ENCODE data around the gene GLIS1. TPM values are rescaled to one million over a fixed set of nuclear protein-coding genes. Genes with fewer than 3 reads are reported as not detected.

The GLIS1 gene
- total and polyA plus RNA-seq, 2 experiments from 2014 or later = 0.26 to 0.31 TPM

- TF ChIP-seq JUNB (IDR thresholded peaks at IDR 0.05; ENCODE audit: unreplicated experiment) (no peak), POLR2AphosphoS5 (IDR thresholded peaks at IDR 0.05; ENCODE audit: low read depth) (no peak), ZNF114 (CRISPR knock-in tag; IDR thresholded peaks at IDR 0.05) (no peak), EZH2phosphoT487 (IDR thresholded peaks at IDR 0.05; ENCODE audit: unreplicated experiment) (no peak), NANOG (IDR thresholded peaks at IDR 0.05; ENCODE audit: borderline replicate concordance) (no peak), ZNF331 (CRISPR knock-in tag; IDR thresholded peaks at IDR 0.05; ENCODE audit: low read depth) (no peak)
- TF ChIP-seq, protein P1, sequence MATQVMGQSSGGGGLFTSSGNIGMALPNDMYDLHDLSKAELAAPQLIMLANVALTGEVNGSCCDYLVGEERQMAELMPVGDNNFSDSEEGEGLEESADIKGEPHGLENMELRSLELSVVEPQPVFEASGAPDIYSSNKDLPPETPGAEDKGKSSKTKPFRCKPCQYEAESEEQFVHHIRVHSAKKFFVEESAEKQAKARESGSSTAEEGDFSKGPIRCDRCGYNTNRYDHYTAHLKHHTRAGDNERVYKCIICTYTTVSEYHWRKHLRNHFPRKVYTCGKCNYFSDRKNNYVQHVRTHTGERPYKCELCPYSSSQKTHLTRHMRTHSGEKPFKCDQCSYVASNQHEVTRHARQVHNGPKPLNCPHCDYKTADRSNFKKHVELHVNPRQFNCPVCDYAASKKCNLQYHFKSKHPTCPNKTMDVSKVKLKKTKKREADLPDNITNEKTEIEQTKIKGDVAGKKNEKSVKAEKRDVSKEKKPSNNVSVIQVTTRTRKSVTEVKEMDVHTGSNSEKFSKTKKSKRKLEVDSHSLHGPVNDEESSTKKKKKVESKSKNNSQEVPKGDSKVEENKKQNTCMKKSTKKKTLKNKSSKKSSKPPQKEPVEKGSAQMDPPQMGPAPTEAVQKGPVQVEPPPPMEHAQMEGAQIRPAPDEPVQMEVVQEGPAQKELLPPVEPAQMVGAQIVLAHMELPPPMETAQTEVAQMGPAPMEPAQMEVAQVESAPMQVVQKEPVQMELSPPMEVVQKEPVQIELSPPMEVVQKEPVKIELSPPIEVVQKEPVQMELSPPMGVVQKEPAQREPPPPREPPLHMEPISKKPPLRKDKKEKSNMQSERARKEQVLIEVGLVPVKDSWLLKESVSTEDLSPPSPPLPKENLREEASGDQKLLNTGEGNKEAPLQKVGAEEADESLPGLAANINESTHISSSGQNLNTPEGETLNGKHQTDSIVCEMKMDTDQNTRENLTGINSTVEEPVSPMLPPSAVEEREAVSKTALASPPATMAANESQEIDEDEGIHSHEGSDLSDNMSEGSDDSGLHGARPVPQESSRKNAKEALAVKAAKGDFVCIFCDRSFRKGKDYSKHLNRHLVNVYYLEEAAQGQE (IDR thresholded peaks at IDR 0.05; ENCODE audit: unreplicated experiment) = no peak
- TF ChIP-seq, protein P2, sequence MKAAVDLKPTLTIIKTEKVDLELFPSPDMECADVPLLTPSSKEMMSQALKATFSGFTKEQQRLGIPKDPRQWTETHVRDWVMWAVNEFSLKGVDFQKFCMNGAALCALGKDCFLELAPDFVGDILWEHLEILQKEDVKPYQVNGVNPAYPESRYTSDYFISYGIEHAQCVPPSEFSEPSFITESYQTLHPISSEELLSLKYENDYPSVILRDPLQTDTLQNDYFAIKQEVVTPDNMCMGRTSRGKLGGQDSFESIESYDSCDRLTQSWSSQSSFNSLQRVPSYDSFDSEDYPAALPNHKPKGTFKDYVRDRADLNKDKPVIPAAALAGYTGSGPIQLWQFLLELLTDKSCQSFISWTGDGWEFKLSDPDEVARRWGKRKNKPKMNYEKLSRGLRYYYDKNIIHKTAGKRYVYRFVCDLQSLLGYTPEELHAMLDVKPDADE (IDR thresholded peaks at IDR 0.05) = no peak
Observed at GRCh38 chr1:53510215-53510614, 228.7 kb downstream of the GLIS1 start (continued).

GRCh38 chr1:53509775-53510174, 229.2 kb downstream of the GLIS1 start:
- H3K36me3 Mint-ChIP-seq (ENCODE audit: low read depth) = no peaks in the 10 kb centered on the region; the same call in 2 of the 3 replicates
- no peaks in the 10 kb centered on the region for H3K9me2 ChIP-seq (ENCODE audit: insufficient read depth)
- H3K4me1 ChIP-seq (ENCODE audit: insufficient read depth) = no peaks in the 10 kb centered on the region
- no peak overlapping the region; the same call in 1 of the 2 replicates for H2AFZ ChIP-seq
- H3K4me3 Mint-ChIP-seq = no peak overlapping the region
- ATAC-seq = no peak
- no peaks in the 10 kb centered on the region for H3K27me3 ChIP-seq (ENCODE audit: insufficient read depth)
- peaks cover 24% of the 10 kb centered on the region for H3K4me1 Mint-ChIP-seq
- H3K9me3 Mint-ChIP-seq = no peaks in the 10 kb centered on the region; the same call in 2 of the 3 replicates
- H3K4me3 ChIP-seq = no peak overlapping the region
- H3F3A ChIP-seq (replicated peaks; ENCODE audit: low read depth) = no peaks in the 10 kb centered on the region
- H3K4me2 ChIP-seq = no peak overlapping the region
- peaks cover 3% of the 10 kb centered on the region for H3K27me3 Mint-ChIP-seq (ENCODE audit: insufficient read depth, low read depth, poor library complexity)
- H3K27ac ChIP-seq (ENCODE audit: low read depth) = no peak overlapping the region
- no peaks in the 10 kb centered on the region for H3K36me3 ChIP-seq (ENCODE audit: insufficient read depth)
- no peaks in the 10 kb centered on the region for H4K20me1 ChIP-seq (replicated peaks; ENCODE audit: insufficient read depth)
- DNase-seq (ENCODE audit: low spot score) = no peak
- H3K27ac Mint-ChIP-seq = no peak overlapping the region
- H3K79me2 ChIP-seq (replicated peaks; ENCODE audit: insufficient read depth) = no peaks in the 10 kb centered on the region
- TF ChIP-seq EZH2 (IDR thresholded peaks at IDR 0.05; ENCODE audit: low read depth, unreplicated experiment) = no peak
- TF ChIP-seq, protein P3, sequence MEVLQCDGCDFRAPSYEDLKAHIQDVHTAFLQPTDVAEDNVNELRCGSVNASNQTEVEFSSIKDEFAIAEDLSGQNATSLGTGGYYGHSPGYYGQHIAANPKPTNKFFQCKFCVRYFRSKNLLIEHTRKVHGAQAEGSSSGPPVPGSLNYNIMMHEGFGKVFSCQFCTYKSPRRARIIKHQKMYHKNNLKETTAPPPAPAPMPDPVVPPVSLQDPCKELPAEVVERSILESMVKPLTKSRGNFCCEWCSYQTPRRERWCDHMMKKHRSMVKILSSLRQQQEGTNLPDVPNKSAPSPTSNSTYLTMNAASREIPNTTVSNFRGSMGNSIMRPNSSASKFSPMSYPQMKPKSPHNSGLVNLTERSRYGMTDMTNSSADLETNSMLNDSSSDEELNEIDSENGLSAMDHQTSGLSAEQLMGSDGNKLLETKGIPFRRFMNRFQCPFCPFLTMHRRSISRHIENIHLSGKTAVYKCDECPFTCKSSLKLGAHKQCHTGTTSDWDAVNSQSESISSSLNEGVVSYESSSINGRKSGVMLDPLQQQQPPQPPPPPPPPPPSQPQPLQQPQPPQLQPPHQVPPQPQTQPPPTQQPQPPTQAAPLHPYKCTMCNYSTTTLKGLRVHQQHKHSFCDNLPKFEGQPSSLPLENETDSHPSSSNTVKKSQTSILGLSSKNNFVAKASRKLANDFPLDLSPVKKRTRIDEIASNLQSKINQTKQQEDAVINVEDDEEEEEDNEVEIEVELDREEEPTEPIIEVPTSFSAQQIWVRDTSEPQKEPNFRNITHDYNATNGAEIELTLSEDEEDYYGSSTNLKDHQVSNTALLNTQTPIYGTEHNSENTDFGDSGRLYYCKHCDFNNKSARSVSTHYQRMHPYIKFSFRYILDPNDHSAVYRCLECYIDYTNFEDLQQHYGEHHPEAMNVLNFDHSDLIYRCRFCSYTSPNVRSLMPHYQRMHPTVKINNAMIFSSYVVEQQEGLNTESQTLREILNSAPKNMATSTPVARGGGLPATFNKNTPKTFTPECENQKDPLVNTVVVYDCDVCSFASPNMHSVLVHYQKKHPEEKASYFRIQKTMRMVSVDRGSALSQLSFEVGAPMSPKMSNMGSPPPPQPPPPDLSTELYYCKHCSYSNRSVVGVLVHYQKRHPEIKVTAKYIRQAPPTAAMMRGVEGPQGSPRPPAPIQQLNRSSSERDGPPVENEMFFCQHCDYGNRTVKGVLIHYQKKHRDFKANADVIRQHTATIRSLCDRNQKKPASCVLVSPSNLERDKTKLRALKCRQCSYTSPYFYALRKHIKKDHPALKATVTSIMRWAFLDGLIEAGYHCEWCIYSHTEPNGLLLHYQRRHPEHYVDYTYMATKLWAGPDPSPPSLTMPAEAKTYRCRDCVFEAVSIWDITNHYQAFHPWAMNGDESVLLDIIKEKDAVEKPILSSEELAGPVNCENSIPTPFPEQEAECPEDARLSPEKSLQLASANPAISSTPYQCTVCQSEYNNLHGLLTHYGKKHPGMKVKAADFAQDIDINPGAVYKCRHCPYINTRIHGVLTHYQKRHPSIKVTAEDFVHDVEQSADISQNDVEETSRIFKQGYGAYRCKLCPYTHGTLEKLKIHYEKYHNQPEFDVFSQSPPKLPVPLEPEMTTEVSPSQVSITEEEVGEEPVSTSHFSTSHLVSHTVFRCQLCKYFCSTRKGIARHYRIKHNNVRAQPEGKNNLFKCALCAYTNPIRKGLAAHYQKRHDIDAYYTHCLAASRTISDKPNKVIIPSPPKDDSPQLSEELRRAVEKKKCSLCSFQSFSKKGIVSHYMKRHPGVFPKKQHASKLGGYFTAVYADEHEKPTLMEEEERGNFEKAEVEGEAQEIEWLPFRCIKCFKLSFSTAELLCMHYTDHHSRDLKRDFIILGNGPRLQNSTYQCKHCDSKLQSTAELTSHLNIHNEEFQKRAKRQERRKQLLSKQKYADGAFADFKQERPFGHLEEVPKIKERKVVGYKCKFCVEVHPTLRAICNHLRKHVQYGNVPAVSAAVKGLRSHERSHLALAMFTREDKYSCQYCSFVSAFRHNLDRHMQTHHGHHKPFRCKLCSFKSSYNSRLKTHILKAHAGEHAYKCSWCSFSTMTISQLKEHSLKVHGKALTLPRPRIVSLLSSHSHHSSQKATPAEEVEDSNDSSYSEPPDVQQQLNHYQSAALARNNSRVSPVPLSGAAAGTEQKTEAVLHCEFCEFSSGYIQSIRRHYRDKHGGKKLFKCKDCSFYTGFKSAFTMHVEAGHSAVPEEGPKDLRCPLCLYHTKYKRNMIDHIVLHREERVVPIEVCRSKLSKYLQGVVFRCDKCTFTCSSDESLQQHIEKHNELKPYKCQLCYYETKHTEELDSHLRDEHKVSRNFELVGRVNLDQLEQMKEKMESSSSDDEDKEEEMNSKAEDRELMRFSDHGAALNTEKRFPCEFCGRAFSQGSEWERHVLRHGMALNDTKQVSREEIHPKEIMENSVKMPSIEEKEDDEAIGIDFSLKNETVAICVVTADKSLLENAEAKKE (CRISPR knock-in tag; IDR thresholded peaks at IDR 0.05) = no peak
- no peak for TF ChIP-seq NANOG (IDR thresholded peaks at IDR 0.05; ENCODE audit: borderline replicate concordance)
- no peak for TF ChIP-seq POLR2AphosphoS5 (IDR thresholded peaks at IDR 0.05; ENCODE audit: low read depth)
- no peak for TF ChIP-seq ZNF331 (CRISPR knock-in tag; IDR thresholded peaks at IDR 0.05; ENCODE audit: low read depth)
- TF ChIP-seq STAT1 (IDR thresholded peaks at IDR 0.05; ENCODE audit: unreplicated experiment) = no peak
- TF ChIP-seq CTCF (conservative IDR thresholded peaks at IDR 0.05; ENCODE audit: low read depth in 2 of 2) = no peak
- no peak for TF ChIP-seq EZH2phosphoT487 (IDR thresholded peaks at IDR 0.05; ENCODE audit: unreplicated experiment)

Data from GM23338 (cell line).